Thoracic aorta (tissue), 2 donors: ENCODE results near the gene GADD45A. TPM values are rescaled to one million over a fixed set of nuclear protein-coding genes. Genes with fewer than 3 reads are reported as not detected.

Experiments
- ATAC-seq: fragments of 150-250 bp; one replicate; pipeline ENCODE4 v1.8.0; 2017; ENCODE audit warnings: low read depth; ENCODE audit not compliant: insufficient number of reproducible peaks, low FRiP score
- DNase-seq: peaks from one replicate; pipeline ENCODE4 v3.0.0-alpha.2; 2020; ENCODE audit warnings: low spot score
- H3K27ac ChIP-seq, 2 donors: fragments of 200-600 bp; sonication (generic); 1 replicate in 1 of 2; 2 replicates in 1 of 2; pipeline ENCODE4 v1.5.1; 2016; ENCODE audit warnings: mild to moderate bottlenecking in 2 of 2, moderate library complexity in 2 of 2
- H3K27me3 ChIP-seq: fragments of 200-600 bp; sonication (generic); replicated peaks from 2 replicates; pipeline ENCODE4 v1.6.0; 2016; ENCODE audit warnings: mild to moderate bottlenecking; ENCODE audit not compliant: insufficient read depth
- H3K36me3 ChIP-seq: fragments of 200-600 bp; sonication (generic); one replicate; pipeline ENCODE4 v1.5.1; 2016
- H3K4me1 ChIP-seq, 2 donors: fragments of 200-600 bp; sonication (generic); 1 replicate in 1 of 2; 2 replicates in 1 of 2; pipeline versions ENCODE4 v1.5.1 to v1.6.0; 2016; ENCODE audit warnings: low read depth in 2 of 2, mild to moderate bottlenecking in 1 of 2; ENCODE audit not compliant: control insufficient read depth in 1 of 2
- H3K4me3 ChIP-seq: fragments of 200-600 bp; sonication (generic); 2 replicates; pipeline ENCODE4 v1.5.1; 2016; ENCODE audit warnings: mild to moderate bottlenecking
- H3K9me3 ChIP-seq: fragments of 200-600 bp; sonication (generic); 2 replicates; pipeline ENCODE4 v1.5.1; 2016
- CTCF ChIP-seq: fragments of 200-600 bp; sonication (generic); IDR thresholded peaks from one replicate; pipeline ENCODE4 v1.5.1; 2019; ENCODE audit warnings: antibody characterized with exemption
- total RNA-seq, 2 donors: library from RNA; depleted of rRNA; stranded (reverse); fragments of >200 nt; gene quantifications; one replicate each; pipeline versions ENCODE4 v1.1.0 to v1.2.3, GENCODE V29; 2016

The GADD45A gene
- total RNA-seq, 2 donors from 2014 or later, result 227 to 262 TPM

DNA sequence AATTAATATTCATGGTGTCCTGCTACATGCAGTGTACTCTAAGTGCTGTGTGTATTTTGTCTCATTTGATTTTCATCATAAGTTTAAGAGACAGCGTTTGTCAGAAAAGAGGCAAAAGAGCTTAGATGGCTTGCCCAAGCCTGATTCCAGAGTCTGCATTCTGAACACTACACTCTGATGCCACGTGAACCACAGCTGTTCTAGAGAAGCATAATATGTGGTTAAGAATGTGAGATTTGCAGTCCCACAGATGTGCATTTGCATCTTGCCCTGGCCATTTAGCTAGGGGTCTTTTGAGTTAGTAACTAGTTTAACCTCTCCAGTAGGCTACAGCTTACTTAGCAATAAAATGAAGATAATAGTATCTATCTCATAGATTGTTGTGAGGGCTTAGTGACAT lies 9.2 kb upstream of the GADD45A start:
- no peaks in the 10 kb centered on the region for H3K4me1 ChIP-seq
- no peaks in the 10 kb centered on the region for H3K36me3 ChIP-seq
- no peak overlapping the region for H3K4me3 ChIP-seq
- no peaks in the 10 kb centered on the region for H3K27me3 ChIP-seq
- ATAC-seq (no peak), DNase-seq (no peak)
- no peaks in the 10 kb centered on the region for H3K9me3 ChIP-seq
- no peak for TF ChIP-seq CTCF
- no peak overlapping the region for H3K27ac ChIP-seq

- no peak for DNase-seq
- Histone ChIP-seq H3K27ac (no peak overlapping the region), H3K9me3 (no peaks in the 10 kb centered on the region), H3K36me3 (no peaks in the 10 kb centered on the region), H3K27me3 (no peaks in the 10 kb centered on the region), H3K4me3 (no peak overlapping the region), H3K4me1 (no peaks in the 10 kb centered on the region)
- TF ChIP-seq CTCF, result no peak
- no peak for ATAC-seq
Measured at GRCh38 chr1:67676287-67676686, 8.7 kb upstream of the GADD45A start.

DNA sequence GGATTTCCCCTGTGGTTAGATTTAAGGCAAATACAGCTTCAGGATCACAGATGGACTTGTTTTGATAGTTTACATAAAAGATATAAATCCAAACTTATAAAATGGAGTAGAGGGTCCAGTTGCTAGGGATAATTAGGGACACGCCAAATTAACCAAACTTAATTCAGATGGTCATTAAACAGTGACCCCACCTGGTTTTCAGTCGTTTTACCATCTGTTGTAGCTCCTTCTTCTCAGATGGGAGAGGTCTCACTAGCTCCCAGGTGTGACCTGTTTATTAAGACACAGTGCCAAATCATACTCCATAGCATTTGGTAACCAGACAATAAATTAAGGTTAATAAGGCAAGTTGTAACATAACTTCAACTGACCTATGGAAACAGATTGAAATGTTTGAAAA lies 8.1 kb upstream of the GADD45A start:
- TF ChIP-seq CTCF, result no peak
- DNase-seq (no peak), ATAC-seq (no peak)
- H3K9me3 ChIP-seq, result no peaks in the 10 kb centered on the region
- H3K36me3 ChIP-seq, result no peaks in the 10 kb centered on the region
- H3K27me3 ChIP-seq, result no peaks in the 10 kb centered on the region
- no peaks in the 10 kb centered on the region for H3K4me1 ChIP-seq
- H3K4me3 ChIP-seq, result no peak overlapping the region
- H3K27ac ChIP-seq, result no peak overlapping the region

- Histone ChIP-seq H3K27ac (no peak overlapping the region), H3K4me3 (no peak overlapping the region), H3K9me3 (no peaks in the 10 kb centered on the region), H3K27me3 (no peaks in the 10 kb centered on the region), H3K4me1 (peaks cover 0 to under 1% of the 10 kb centered on the region in 2 donors), H3K36me3 (no peaks in the 10 kb centered on the region)
- ATAC-seq (no peak), DNase-seq (no peak)
- no peak for TF ChIP-seq CTCF
Measured at GRCh38 chr1:67677408-67677807, 7.6 kb upstream of the GADD45A start.

- H3K27ac ChIP-seq, result no peak overlapping the region
- ATAC-seq (no peak), DNase-seq (no peak)
- no peak for TF ChIP-seq CTCF
- no peaks in the 10 kb centered on the region for H3K36me3 ChIP-seq
- H3K27me3 ChIP-seq, result no peaks in the 10 kb centered on the region
- H3K4me1 ChIP-seq, result peaks cover 0 to 5% of the 10 kb centered on the region in 2 donors
- no peaks in the 10 kb centered on the region for H3K9me3 ChIP-seq
- H3K4me3 ChIP-seq, result no peak overlapping the region
Measured at GRCh38 chr1:67677930-67678329, 7.1 kb upstream of the GADD45A start.
